Pulmonary artery endothelial cell (primary cell): Measurements from ENCODE around the gene SP2. TPM values are rescaled to one million over a fixed set of nuclear protein-coding genes. Genes with fewer than 3 reads are reported as not detected.
"Not testable (repeated sequence)": the region's sequence is repeated elsewhere in the genome, so short reads cannot be mapped to it uniquely, and the experiment has no call there.

Experiments
- DNase-seq: peaks from one replicate; pipeline ENCODE4 v3.0.0-alpha.2; 2011; ENCODE audit warnings: low read depth, low spot score
- total RNA-seq: library from RNA; depleted of rRNA; stranded (reverse); fragments of >200 nt; gene quantifications from 2 replicates; pipeline ENCODE4 v1.2.3, GENCODE V29; 2014

Gene SP2
- total RNA-seq, 1 donor from 2014 or later = 1.3 TPM

DNA sequence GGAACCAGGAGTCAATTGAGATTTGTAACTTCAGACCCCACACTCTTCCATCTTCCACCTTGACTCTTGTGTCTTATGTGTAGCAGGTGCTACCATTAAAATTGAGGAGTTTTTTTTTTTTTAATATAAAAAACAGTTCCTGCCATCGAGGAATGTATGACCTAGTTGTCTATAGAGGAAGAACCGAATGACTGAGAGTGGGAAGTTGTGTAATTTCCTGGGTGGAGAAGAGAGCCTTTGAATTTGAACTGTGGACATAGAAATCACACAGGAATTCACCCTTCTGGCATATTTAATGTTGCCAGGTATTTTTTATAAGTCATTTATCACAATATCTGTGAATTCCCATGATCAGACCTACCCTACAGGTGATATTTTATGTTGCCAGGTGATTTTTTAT, 22.0 kb downstream of the SP2 start:
- no peak for DNase-seq

DNA sequence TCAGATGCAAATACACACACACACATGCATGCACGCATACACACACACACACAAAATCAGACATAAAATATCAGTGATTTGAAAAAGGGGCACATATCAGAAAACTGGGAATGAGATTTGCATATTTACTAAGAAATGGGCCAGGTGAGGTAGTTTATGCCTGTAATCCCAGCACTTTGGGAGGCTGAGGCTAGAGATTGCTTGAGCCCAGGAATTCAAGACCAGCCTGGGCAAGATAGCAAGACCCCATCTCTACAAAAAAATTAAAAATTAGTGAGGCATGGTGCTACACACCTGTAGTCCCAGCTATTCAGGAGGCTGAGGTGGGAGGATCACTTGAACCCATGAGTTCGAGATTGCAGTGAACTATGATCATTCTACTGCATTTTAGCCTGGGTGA, 23.0 kb downstream of the SP2 start:
- no peak for DNase-seq

DNA sequence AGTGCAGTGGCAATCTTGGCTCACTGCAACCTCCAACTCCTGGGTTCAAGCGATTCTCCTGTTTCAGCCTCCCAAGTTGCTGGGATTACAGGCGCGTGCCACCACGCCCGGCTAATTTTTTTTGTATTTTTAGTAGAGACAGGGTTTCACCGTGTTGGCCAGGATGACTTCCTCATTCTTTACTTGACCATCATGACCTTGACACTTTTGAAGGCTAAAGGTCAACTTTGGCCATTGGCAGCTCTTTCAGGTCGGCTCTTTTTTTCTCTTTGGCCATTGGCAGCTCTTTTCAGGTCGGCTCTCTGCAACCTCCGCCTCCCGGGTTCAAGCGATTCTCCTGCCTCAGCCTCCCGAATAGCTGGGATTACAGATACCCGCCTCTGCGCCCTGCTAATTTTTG, 23.9 kb downstream of the SP2 start:
- not testable (repeated sequence) for DNase-seq

DNA sequence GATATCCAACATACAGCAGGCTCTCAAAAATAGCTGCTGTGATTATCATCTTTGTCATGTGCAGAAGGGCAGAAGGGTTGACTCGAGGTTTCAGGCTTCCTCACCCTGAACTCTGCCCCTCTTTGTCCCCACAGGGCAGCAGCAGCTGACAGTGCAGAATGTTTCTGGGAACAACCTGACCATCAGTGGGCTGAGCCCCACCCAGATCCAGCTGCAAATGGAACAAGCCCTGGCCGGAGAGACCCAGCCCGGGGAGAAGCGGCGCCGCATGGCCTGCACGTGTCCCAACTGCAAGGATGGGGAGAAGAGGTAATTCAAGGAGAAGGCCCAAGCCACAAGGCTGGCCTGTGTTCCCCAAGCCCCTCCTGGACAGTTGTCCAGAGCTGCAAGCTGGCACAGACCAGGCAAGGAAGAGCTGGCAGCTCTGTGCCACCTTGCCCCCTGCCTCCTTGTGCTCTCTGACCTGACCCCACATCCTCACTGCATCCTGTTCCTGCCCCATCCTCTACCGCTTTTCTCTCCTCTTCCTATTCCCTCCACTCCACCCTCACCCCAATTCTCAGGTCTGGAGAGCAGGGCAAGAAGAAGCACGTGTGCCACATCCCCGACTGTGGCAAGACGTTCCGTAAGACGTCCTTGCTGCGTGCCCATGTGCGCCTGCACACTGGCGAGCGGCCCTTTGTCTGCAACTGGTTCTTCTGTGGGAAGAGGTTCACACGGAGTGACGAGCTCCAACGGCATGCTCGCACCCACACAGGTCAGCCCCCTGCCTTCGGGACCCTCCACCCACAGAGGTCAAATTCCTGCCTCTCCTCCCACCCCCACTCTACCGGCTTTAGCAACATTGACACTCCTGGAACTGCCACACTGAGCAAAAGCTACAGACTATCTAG, 29.0 kb downstream of the SP2 start:
- no peak for DNase-seq

DNA sequence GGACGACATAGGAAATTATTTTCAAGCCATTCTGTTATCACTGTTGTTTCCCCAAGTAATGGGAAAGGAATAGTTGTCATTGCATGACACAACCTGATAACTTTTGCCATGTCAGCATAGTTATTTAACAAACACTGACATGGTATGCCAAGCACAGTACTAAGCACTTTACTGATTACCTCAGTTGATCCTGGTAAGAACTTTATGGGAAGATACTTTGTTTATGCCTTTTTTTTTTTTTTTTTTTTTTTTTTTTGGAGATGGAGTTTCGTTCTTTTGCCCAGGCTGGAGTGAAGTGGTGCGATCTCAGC, 29.6 kb downstream of the SP2 start:
- no peak for DNase-seq

DNA sequence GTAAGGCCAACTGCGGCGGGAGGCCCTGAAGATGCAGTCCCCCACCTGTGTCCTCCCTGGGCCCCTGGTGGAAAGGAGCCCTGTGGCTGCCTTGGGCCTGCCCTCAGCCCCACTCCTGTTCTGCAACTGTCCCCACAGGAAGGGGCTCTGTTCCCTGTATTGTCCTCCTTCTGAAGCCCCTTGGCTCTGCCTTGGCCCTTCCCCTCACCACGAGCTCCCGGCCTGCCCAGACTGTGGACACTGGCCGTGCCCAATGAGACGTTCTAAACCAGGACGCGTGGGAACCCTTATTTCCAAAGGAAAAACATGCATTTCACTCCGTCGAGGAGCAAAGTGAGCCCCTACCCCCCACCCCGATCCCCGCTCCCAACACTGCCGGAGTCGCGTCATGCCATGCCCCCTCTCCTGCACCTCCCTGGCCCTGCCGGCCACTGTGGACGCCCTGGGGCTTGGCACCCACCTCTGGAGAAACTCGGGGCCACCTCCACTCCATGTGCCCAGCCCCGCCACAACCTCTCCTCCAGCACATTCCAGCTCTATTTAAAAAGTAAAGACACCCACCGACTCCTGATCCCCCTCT, 31.9 kb downstream of the SP2 start:
- no peak for DNase-seq

DNA sequence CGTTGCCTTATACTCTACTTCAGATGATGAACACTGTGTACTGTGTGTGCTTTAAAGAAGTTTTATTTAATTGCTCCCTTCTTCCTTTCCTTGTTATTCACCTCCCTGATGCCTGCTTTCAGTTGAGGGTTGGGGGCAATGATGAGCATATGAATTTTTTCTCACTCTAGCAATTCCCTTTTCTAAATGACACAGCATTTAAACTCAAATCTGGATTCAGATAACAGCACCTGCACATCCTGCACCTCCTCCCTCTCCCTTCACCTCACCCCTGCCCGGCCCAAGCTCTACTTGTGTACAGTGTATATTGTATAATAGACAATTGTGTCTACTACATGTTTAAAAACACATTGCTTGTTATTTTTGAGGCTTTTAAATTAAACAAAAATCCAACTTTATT, 32.4 kb downstream of the SP2 start:
- no peak for DNase-seq

DNA sequence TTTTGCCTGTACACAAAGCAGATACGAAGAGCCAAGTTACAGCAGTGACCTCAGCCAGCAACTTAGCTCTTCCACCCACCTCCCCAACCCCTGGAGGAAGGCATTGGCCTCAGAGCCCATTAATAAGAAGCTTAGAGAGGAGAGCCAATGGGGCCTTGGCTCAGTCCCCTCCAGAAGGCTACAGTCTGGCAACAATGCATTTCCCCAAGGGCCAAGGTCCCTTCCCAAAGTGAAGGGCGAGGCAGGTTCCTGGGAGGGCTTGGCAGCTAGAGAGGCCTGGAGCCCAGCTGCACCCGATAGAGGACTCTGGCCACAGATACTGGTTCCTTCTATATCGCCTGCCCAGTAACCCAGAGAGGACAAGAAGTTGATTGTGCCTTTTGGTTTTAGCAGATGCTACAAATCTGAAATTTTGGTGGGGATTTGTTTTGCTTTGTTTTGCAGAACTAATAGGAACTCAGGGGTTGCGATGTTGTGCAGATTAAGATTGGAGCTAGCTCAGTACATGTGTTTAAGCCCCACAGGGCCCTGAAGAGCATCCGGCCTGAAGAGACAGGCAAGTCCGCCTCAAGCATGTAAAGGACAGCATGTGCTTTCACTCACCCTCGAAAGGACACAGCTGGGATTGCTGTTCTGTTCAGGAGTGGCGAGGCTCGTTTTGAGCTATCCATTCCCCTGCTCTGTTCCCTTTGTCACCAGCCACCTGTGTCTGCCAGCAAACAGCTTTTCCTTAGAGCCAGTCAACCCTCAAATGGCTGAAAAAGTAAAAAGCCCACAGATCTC, 33.4 kb downstream of the SP2 start:
- no peak for DNase-seq

DNA sequence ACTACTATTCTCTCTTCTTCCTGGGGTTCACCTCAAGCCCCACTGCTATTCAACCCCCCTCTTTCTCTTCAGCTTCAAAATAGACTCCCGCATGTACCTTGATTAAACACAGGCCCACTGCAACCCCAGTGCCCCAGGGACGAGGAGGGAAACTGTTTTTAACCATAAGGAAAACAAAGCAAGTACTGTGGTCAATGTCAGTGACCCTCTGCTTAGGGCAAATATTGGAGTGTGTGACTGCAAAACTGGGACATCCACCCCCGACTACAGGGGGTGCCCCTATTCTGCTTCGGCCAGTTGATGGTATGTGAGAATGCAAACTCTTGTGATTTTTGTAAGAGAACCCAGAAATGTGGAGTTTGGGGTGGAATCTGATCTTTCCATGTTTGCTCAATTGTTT, 35.8 kb downstream of the SP2 start:
- DNase-seq = no peak

DNA sequence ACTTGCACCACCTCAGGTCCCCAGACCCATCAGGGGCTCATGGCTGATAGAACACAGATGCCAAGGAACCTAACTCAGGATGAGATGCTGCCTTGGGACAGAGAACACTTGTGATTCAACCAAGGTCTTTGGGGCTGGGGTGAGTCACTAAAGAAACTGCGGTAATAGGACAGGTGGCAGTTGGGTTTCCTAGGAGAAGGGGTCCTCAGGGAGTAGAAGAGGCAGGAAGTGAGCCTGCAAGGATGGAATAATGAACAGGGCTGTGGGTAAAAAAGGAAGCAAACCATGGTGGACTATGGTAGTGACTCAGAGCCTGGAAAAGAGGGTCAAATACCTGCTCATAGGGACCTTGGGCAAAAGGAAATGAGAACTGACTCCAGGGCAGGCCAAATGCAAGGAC, 38.8 kb downstream of the SP2 start:
- no peak for DNase-seq

DNA sequence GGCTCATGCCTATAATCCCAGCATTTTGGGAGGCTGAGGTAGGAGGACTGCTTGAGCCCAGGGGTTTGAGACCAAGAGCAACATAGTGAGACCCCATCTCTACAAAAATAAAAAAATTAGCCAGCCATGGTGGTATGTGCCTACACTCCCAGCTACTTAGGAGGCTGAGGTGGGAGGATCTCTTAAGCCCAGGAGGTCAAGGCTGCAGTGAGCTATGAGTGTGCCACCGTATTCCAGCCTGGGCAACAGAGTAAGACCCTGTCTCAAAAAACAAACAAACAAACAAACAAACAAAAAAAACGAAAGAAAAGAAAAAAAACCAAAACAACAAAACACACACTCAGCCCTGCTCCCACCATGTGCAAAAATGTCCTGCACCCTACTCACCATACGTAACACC, 39.4 kb downstream of the SP2 start:
- DNase-seq = not testable (repeated sequence)

DNA sequence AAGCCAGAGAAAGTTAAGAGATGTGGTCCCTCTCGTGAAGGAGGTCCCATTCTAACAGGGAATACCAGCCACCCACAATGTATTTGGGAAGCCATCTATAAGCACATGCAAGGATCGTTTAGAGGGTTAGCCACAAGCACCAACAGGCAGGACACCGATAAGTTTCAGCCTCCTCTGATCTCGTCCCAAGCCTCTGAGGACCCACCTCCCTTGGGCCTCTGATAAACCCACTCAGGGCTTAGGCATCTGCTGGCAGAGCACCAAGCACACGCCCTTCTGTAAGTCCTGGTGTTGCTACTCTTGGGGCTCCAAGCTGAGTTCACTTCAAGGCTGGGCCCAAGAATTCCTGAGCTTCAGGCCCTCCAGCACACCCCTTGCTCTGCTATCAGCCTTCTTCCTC, 39.9 kb downstream of the SP2 start:
- DNase-seq = no peak

DNA sequence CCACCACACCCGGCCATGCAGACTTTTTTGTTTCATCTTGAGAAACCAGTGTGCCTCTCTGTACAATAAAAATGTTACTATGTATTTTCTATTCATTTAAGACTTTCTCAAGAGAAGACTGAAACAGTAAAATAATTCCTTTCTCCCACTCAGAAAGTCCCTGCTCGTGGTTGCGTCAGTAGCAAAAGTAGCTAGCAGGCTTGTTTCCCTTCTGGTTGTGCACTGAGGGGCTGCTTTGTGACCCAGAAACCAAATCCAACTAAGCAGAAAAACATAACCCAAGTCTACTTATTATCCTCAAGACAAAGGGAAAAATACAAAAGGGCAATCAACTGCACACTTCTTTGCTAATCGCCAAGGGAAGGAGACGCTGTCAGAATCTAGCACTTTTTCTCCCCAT, 41.9 kb downstream of the SP2 start:
- no peak for DNase-seq

DNA sequence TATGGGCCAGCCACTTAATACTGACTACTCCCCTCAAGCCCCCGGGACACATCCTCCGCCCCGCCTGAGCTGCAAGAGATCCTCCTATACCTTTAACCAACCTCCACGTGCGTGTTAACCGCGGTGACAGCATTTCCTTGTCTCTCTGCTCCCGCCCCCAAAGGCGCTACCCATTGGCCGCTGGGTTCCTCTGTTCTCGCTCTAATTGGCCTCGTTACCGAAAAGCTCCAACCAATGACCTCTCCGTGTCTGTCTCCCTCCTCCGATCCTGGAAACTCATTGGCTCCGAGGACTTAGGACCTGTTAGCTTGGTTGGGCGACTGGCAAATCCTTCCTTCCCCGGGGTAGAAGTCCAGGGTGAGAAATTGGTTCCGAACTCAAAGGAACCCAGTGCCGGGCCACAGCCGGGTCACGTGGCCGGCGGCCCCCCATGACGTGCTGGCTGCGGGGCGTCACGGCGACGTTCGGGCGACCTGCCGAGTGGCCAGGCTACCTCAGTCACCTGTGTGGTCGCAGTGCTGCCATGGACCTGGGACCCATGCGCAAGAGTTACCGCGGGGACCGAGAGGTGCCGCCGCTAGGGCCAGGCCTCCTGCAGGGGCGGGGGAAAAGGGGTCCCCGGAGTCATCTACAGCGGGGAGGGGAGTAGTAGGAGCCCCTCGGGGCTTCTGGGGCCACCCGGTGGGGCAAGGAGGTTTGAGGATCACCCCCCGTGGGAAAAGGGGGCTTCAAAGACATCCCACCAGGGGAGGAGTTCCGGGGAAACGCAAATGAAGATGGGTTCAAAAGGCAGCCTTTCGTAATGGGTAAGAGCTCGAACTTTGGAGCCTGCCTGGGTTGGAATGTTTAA, 45.4 kb downstream of the SP2 start, which contains the start of gene PNPO:
TSS of gene PNPO (plus strand) at position 326 of the 850 bp plus-strand sequence. CDS start at position 431, 105 bp downstream.
- DNase-seq = peak; percentile 96

DNA sequence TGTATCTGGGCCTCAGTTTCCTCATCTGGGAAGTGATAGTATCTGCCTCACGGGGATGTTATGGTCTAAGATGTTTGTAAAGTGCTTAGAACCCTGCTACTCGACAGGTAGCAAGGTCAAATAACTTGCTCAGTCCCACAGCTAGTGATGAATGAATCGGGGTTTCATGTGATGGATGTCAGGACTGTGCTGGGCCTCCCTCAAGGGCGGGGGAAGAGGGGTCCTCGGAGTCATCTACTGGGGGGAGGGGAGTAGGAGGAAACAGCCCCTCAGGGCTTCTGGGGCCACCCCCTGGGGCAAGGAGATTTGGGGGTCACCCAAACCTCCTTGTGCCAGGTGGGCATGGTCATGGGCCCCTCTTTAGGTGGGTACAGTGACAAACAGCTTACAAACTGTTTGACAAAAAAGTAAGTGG, 46.1 kb downstream of the SP2 start:
- DNase-seq = no peak

DNA sequence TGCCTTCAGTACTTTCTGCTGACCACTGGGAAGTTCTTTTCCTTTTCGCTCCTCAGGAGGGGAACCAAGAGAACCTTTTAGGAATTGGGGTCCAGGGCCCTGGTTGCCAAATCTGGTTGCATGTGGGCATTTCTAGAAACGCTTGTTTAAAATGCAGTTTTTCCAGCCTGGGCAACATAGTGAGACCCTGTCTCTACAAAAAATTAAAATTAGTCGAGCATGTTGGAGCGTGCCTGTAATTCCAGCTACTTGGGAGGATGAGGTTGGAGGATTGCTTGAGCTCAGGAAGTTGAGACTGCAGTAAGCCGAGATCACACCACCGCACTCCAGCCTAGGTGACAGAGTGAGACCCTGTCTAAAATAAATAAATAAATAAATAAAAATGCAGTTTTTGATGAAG, 46.5 kb downstream of the SP2 start:
- no peak for DNase-seq

DNA sequence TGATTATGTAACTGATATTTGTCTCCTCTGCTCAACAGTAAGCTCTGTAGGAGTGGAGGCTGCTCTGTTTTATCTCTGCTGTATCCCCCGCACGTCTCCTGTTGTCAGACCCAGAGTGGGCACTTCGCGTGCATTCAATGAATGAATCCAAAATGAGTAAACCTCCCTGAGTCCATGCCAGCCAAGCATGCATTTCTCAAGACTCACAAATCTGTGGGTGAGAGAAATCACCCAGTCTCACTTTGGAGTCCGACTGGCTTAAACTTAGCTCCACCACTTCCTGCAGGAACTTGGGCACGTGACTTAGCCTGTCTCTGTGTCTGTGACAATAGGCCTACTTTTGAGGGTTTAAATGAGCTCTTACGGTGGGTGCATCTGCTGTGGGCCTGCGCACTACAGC, 49.0 kb downstream of the SP2 start:
- DNase-seq = no peak

DNA sequence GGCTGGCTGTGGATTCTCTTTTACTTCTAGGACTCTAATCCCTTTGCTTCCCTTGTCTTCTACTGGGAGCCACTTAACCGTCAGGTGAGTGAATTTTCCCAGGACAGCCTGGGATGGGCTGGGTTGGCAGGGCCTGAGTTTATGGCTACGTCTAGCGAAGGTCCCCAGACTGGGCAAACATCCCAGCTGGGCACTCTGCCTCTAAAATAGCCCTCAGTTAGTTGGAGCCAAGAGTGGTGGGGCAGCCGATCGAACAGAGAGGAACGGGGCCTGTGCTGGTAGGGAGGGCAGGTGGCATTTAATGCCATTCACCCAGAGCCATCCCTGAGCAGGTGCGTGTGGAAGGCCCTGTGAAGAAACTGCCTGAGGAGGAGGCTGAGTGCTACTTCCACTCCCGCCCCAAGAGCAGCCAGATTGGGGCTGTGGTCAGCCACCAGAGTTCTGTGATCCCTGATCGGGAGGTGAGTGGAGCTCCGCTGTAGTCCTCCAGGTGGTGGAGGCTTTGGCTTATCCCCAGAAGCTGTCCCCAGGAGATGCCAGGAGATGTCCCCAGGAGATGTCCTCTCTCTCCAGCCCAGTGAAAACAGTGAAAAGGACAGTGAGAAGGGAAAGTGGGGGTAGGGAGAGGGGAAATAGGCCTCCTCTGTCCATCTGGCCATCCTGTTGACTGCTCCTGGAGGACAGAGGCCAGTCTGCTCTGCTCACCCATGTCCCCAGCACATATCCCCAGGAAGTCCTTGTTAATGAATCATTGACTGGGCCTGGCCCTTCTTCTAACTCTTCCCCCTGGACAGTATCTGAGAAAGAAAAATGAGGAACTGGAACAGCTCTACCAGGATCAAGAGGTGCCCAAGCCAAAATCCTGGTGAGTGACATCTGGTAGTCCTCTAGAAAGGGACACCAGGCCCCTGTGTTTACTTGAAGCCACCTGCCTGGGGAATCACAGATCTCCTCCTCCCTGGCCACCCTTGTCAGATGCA, 49.8 kb downstream of the SP2 start:
- no peak for DNase-seq

DNA sequence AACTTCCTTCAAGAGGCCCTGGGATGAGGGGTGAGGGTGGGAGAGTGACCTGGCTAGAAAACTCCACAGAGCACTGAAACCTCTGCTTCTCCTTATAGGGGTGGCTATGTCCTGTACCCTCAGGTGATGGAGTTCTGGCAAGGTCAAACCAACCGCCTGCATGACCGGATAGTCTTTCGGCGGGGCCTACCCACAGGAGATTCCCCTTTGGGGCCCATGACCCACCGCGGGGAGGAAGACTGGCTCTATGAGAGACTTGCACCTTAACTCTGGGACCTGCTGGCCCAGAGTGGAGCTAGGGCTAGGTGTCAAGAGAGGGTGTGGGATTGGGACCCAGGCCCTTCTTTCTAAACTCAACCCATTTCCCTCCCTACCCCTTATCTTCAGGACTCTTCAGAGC, 50.5 kb downstream of the SP2 start:
- DNase-seq = no peak

DNA sequence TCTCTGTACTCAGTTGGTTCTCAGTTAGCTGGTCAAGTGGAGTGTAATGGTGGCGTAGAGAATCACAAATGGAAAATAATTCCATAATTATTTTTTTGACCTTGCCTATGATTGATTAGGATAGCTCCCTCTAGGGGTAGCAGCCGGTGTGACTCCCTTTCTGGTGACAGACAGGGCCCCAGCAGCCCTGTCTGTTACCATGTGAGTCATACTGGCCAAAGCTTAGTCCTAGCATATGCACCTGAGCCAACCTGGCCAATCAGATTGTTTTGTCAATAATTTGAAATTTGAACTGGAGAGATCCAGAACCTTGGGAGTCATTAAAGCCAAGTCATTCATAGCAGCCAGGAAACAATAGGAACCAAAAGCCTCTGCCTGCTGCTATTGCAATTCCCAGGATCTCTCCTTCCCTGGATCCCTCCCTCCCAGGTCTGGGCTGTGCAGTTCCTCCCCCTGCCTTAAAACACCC, 50.9 kb downstream of the SP2 start:
- DNase-seq = peak; percentile 43
